Upper lobe of left lung (tissue), 6 donors: ENCODE data around the gene CCBE1. TPM values are rescaled to one million over a fixed set of nuclear protein-coding genes. Genes with fewer than 3 reads are reported as not detected.

Experiments used
- ATAC-seq, 2 donors: fragments of 200-7000 bp; cut with Tn5 transposase; one replicate each; pipeline ENCODE4 v1.9.1; 2022; ENCODE audit warnings: mild to moderate bottlenecking in 2 of 2, moderate library complexity in 2 of 2; ENCODE audit not compliant: low FRiP score in 2 of 2
- DNase-seq, 2 donors: peaks; one replicate each; pipeline ENCODE4 v3.0.0-alpha.2; 2019 to 2020
- H3K27ac ChIP-seq, 4 donors: fragments of 200-600 bp; sonication (generic); one replicate each; pipeline ENCODE4 v1.5.1; 2016 to 2019
- H3K27me3 ChIP-seq, 4 donors: fragments of 200-600 bp; sonication (generic); one replicate each; pipeline ENCODE4 v1.5.1; 2017 to 2019
- H3K36me3 ChIP-seq, 4 donors: fragments of 200-600 bp; sonication (generic); one replicate each; pipeline ENCODE4 v1.5.1; 2016 to 2019
- H3K4me1 ChIP-seq, 4 donors: fragments of 200-600 bp; sonication (generic); one replicate each; pipeline ENCODE4 v1.5.1; 2018 to 2019
- H3K4me3 ChIP-seq, 4 donors: fragments of 200-600 bp; sonication (generic); one replicate each; pipeline ENCODE4 v1.5.1; 2017 to 2019; ENCODE audit warnings: mild to moderate bottlenecking in 2 of 4, moderate library complexity in 1 of 4
- H3K9me3 ChIP-seq, 4 donors: fragments of 200-600 bp; sonication (generic); one replicate each; pipeline ENCODE4 v1.5.1; 2018 to 2019
- CTCF ChIP-seq, 6 experiments: fragments of 450-650 bp in 4 of 6; fragments of 200-600 bp in 2 of 6; sonication (generic) in 2 of 6; IDR thresholded peaks; one replicate each; pipeline ENCODE4 v1.5.1; 2016 to 2019; ENCODE audit warnings: antibody characterized with exemption in 6 of 6
- EP300 ChIP-seq, 4 donors: sonication (generic); formaldehyde crosslinking; IDR thresholded peaks; one replicate each; pipeline ENCODE4 v1.5.1; 2017; ENCODE audit warnings: antibody characterized with exemption in 4 of 4, control low read depth in 2 of 4
- POLR2A ChIP-seq, 4 donors: fragments of 450-650 bp; IDR thresholded peaks; one replicate each; pipeline ENCODE4 v1.5.1; 2016 to 2017; ENCODE audit warnings: antibody characterized with exemption in 4 of 4, mild to moderate bottlenecking in 2 of 4
- POLR2AphosphoS5 ChIP-seq, 2 donors: sonication (generic); formaldehyde crosslinking; IDR thresholded peaks; one replicate each; pipeline ENCODE4 v1.5.1; 2017; ENCODE audit warnings: antibody characterized with exemption in 2 of 2
- WGBS, 2 donors: methylation state at CpG; one replicate each; pipeline ENCODE4 v1.1.5; 2017 to 2018; 5-methylcytosine and 5-hydroxymethylcytosine counted together
- total RNA-seq, 6 donors: library from RNA; depleted of rRNA in 4 of 6; stranded (reverse); fragments of >200 nt in 4 of 6; gene quantifications; one replicate each; pipeline versions ENCODE4 v1.1.0 to v1.2.1, GENCODE V29; 2016 to 2021
- donor health status: DM: no; HTN: no; CAD: no; lungs with moderate emphysema.
- donor health status: DM: no; HTN: yes; CAD: no; lungs with severe emphysema.

CCBE1 gene
- total RNA-seq, 6 donors from 2014 or later = 8.7 to 23.6 (median 12.3) TPM

- DNase-seq (no peak), ATAC-seq (no peak)
- no peaks in the 10 kb centered on the region for H3K36me3 ChIP-seq
Measured at GRCh38 chr18:59690186-59690982, 6.8 kb downstream of the CCBE1 start.

GRCh38 chr18:59689756-59690155, 7.5 kb downstream of the CCBE1 start:
- Histone ChIP-seq H3K36me3 (no peaks in the 10 kb centered on the region), H3K4me3 (no peak overlapping the region), H3K27me3 (no peaks in the 10 kb centered on the region), H3K4me1 (no peaks in the 10 kb centered on the region), H3K9me3 (no peaks in the 10 kb centered on the region), H3K27ac (no peak overlapping the region)
- ATAC-seq (no peak), DNase-seq (no peak)
- 35 to 49% methylated on average over 3 of the region's 3 CpGs for WGBS, 2 donors
- no peak for TF ChIP-seq POLR2A (IDR thresholded peaks at IDR 0.05)
- TF ChIP-seq CTCF (IDR thresholded peaks at IDR 0.05) = no peak
- no peak for TF ChIP-seq EP300 (IDR thresholded peaks at IDR 0.05)
- TF ChIP-seq POLR2AphosphoS5 (IDR thresholded peaks at IDR 0.05) = no peak

More at GRCh38 chr18:59690186-59690982, 6.8 kb downstream of the CCBE1 start:
- TF ChIP-seq POLR2A (IDR thresholded peaks at IDR 0.05) (no peak), EP300 (IDR thresholded peaks at IDR 0.05) (no peak), POLR2AphosphoS5 (IDR thresholded peaks at IDR 0.05) (no peak), CTCF (IDR thresholded peaks at IDR 0.05) (no peak)
- Histone ChIP-seq H3K9me3 (no peaks in the 10 kb centered on the region), H3K4me3 (no peak overlapping the region), H3K27me3 (no peaks in the 10 kb centered on the region), H3K27ac (no peak overlapping the region), H3K4me1 (no peaks in the 10 kb centered on the region)
- WGBS, 2 donors = 40 to 41% methylated on average over 8 of the region's 8 CpGs

GRCh38 chr18:59686260-59686659, 11.0 kb downstream of the CCBE1 start:
- no peaks in the 10 kb centered on the region for H3K4me1 ChIP-seq

GRCh38 chr18:59685501-59685900, 11.7 kb downstream of the CCBE1 start:
- H3K9me3 ChIP-seq = no peaks in the 10 kb centered on the region
- no peak for TF ChIP-seq POLR2A (IDR thresholded peaks at IDR 0.05)
- TF ChIP-seq EP300 (IDR thresholded peaks at IDR 0.05) = no peak
- no peak for TF ChIP-seq POLR2AphosphoS5 (IDR thresholded peaks at IDR 0.05)
- no peak for TF ChIP-seq CTCF (IDR thresholded peaks at IDR 0.05)
- H3K27ac ChIP-seq = no peak overlapping the region
- no peak overlapping the region for H3K4me3 ChIP-seq
- H3K27me3 ChIP-seq = no peaks in the 10 kb centered on the region
- ATAC-seq (no peak), DNase-seq (no peak)
- H3K36me3 ChIP-seq = no peaks in the 10 kb centered on the region
- WGBS, 2 donors = 33 to 38% methylated on average over 4 of the region's 4 CpGs
- no peaks in the 10 kb centered on the region for H3K4me1 ChIP-seq

More at GRCh38 chr18:59686260-59686659, 11.0 kb downstream of the CCBE1 start:
- Histone ChIP-seq H3K4me3 (no peak overlapping the region), H3K36me3 (no peaks in the 10 kb centered on the region), H3K27me3 (no peaks in the 10 kb centered on the region), H3K27ac (no peak overlapping the region), H3K9me3 (no peaks in the 10 kb centered on the region)
- ATAC-seq (no peak), DNase-seq (no peak)
- no peak for TF ChIP-seq POLR2AphosphoS5 (IDR thresholded peaks at IDR 0.05)
- TF ChIP-seq EP300 (IDR thresholded peaks at IDR 0.05) = no peak
- no peak for TF ChIP-seq POLR2A (IDR thresholded peaks at IDR 0.05)
- no peak for TF ChIP-seq CTCF (IDR thresholded peaks at IDR 0.05)
- WGBS, 2 donors = 25 to 88% methylated on average over 1 of the region's 1 CpG

GRCh38 chr18:59684777-59685176, 12.4 kb downstream of the CCBE1 start:
- WGBS, 2 donors = 59 to 79% methylated on average over 2 of the region's 2 CpGs
- no peak for DNase-seq

More at GRCh38 chr18:59684777-59685176, 12.4 kb downstream of the CCBE1 start:
- Histone ChIP-seq H3K4me1 (no peaks in the 10 kb centered on the region), H3K27ac (peak overlapping the region in 1 of 4 donors; percentile 9), H3K9me3 (no peaks in the 10 kb centered on the region), H3K27me3 (no peaks in the 10 kb centered on the region), H3K4me3 (no peak overlapping the region), H3K36me3 (no peaks in the 10 kb centered on the region)
- ATAC-seq = no peak
- TF ChIP-seq CTCF (IDR thresholded peaks at IDR 0.05) (no peak), POLR2AphosphoS5 (IDR thresholded peaks at IDR 0.05) (no peak), EP300 (IDR thresholded peaks at IDR 0.05) (no peak), POLR2A (IDR thresholded peaks at IDR 0.05) (no peak)
